ENCODE measurements around the gene COMMD2.

COMMD2 gene

GRCh38 chr3:149703466-149703865, 48.8 kb downstream of the COMMD2 start:
- DNase-seq (ENCODE audit: extremely low spot score) = no peak
- TF ChIP-seq CTCF (IDR thresholded peaks at IDR 0.05; ENCODE audit: control extremely low read depth, extremely low read depth, low read depth, missing control alignments) = no peak
- ChIA-PET CTCF (interaction anchor here (1.7 to 6.1 kb wide), 2 partner anchors 13 to 14 kb away, joined by 5 to 29 read pairs; no protein-coding TSS in a partner anchor), POLR2A (no interaction called here)

- ChIA-PET CTCF (interaction anchor here (0.9 to 6.1 kb wide), 2 partner anchors 14 to 104 kb away, joined by 3 to 29 read pairs; no protein-coding TSS in a partner anchor), POLR2A (no interaction called here)
- no peak for TF ChIP-seq CTCF (IDR thresholded peaks at IDR 0.05; ENCODE audit: control extremely low read depth, extremely low read depth, low read depth, missing control alignments)
- no peak for DNase-seq (ENCODE audit: extremely low spot score)
These were observed 49.4 kb downstream of the COMMD2 start for GRCh38 chr3:149702691-149703441.

DNA sequence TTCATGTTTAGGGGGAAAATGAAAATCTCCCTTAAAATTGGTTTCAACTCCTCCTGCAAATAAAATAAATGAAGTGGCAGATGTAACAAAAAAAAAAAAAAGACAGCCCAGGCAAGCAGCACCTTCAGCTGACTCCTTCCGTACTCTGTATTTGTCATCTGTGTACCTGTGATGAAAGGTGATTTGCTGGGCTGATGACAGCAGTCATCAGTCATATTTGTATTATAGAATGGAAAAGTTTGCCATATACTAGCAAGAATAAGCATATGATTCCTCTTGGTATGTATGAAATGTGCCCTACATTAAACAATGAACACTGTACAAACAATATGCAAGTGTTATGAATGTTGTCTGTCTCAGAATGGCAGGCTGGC, 50.3 kb downstream of the COMMD2 start:
- no peak for DNase-seq (ENCODE audit: extremely low spot score)
- ChIA-PET CTCF (interaction anchor here (0.9 to 6.1 kb wide), 2 partner anchors 15 to 104 kb away, joined by 3 to 29 read pairs; no protein-coding TSS in a partner anchor), POLR2A (no interaction called here)
- TF ChIP-seq CTCF (IDR thresholded peaks at IDR 0.05; ENCODE audit: control extremely low read depth, extremely low read depth, low read depth, missing control alignments) = no peak

- TF ChIP-seq CTCF (IDR thresholded peaks at IDR 0.05; ENCODE audit: control extremely low read depth, extremely low read depth, low read depth, missing control alignments) = no peak
- POLR2A ChIA-PET = no interaction called here
- no peak for DNase-seq (ENCODE audit: extremely low spot score)
- CTCF ChIA-PET = interaction anchor here (0.9 kb wide), 1 partner anchor 103 kb away, joined by 3 read pairs; no protein-coding TSS in a partner anchor
These were observed 50.9 kb downstream of the COMMD2 start for GRCh38 chr3:149701206-149701976.

Data from GM10248 (cell line).